Myocyte (in vitro differentiated cells): ENCODE data around the gene MRPL39. TPM values are rescaled to one million over a fixed set of nuclear protein-coding genes. Genes with fewer than 3 reads are reported as not detected.

ENCODE experiments used
- DNase-seq: peaks from one replicate; pipeline ENCODE4 v3.0.0-alpha.2; 2012; ENCODE audit warnings: low read depth
- total RNA-seq: library from RNA; depleted of rRNA; stranded (reverse); fragments of >200 nt; gene quantifications from 2 replicates; pipeline ENCODE4 v1.2.3, GENCODE V29; 2014

MRPL39 gene
- total RNA-seq, 1 donor from 2014 or later: 33.2 TPM

DNA sequence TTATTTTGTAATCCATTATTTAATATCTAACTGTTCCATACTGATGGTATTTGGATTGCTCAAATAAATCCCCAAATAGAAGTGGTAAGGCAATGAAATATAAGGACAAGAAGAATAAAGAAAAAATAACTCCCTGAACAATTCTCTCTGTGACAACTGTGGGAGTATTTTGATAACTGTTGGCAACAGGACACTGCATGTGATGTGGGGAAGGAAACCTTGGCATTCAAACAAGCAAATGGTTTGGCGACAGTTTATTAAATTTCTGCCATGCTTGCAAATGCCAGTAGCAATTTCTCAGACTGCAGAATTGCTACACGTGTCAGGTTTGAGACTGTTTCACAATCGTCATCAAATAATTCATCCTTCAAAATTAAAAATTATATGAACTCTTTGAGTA, 8.6 kb upstream of the MRPL39 start:
- peak; percentile 76 for DNase-seq

DNA sequence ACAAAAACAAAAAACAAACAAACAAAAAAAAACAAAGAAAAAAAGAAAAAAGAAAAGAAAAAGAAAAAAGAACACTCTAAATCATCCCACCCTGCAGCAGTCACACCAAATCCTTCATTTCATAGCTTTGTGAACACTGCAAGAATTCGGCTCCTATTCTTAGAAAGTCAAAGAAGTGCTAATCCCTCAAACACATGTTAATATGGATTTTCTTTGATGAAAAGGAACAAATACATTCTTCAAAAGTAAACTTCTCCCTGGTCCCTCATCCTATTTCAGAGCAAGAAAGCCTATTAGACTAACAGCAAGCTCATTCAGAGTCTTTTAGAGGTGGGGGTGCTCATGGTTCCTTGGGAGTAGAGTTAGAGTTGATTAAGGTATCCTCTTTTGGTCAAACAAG, 7.2 kb upstream of the MRPL39 start:
- no peak for DNase-seq

DNA sequence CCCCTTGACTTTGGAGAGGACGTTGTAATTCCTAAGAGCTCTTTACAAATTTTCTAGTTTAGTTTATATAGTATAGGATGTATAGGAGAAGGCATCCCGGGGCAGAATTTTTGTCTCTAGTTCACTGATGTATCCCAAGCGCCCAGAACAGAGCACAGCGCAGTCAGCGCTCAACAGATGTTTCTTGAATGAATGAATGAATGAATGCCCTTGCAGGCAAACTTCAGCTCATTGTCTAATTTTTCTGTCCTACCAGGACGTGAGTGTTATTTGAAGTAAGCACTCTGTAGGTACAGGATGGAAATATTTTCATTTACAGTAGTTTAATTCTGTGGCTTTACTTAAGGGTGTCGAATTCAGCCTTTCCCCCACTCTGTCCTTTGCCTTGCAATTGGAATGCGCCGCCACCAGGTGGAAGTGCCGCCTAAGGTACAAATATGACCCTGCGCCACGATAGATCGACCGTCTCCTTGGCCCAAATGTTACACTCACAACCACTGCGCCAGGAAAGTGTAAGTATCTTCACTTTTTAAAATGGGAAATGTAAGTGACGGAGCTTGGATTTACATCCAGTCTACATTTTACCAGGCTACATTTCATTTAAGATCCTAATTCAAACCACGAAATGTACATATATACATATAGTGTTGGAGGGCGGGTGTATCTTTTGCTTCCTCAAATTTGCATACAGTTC, 910 bp upstream of the MRPL39 start:
- peak; percentile 85 for DNase-seq

DNA sequence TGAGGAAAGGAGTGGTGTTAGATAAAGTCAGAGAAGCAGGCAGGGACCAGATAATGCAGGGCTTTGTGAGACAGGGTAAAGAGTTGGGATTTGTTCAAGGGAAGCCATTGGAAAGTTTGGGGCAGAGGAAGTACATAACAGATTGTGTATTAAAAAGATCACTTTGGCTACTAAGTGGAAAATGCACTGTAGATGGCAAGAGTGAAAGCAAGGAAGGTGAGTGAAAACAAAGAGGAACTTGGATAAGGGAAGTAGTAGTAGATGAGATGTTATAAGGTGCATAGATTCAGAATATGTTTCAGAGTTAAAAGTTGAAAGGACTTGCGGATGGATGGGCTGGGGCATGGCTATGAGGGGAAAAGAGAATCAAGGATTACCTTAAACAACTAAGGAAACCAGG, 17.4 kb downstream of the MRPL39 start:
- DNase-seq: no peak

DNA sequence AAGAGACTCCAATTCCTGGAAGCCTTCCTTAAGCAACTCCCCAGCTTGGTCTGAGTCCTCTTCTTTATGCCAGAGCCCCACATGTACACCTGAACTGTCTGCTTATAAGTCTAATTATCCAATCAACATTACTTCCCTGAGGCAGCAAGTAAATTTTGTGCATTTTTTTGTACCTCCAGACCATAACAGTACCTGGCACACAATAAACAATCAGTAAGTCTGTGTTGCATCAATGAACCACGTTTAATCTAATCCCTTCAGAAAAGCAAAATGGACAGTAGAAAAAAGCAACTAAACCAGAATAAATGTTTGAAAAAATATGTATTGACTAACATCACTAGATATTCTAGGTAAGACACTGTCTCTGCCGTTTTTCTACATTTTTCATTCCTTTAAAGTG, 20.5 kb downstream of the MRPL39 start:
- no peak for DNase-seq

DNA sequence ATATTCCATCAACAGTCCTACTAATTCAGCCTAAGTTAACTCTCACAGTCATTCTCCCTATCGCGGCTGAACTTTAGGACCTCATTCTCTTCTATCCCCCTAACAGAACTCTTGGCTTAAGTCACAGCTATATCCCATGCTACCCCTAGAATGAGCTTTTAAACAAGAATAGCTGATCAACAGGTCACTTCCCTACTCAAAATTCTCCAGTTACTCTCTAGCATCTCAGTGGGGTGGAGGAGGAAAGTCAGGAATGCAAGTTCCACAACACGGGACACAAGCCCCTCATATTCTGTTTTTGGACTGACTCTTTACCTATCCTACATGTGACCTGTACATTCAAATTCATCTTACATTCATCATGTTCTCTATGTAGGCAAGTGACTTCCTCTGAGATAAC, 21.0 kb downstream of the MRPL39 start:
- no peak for DNase-seq

DNA sequence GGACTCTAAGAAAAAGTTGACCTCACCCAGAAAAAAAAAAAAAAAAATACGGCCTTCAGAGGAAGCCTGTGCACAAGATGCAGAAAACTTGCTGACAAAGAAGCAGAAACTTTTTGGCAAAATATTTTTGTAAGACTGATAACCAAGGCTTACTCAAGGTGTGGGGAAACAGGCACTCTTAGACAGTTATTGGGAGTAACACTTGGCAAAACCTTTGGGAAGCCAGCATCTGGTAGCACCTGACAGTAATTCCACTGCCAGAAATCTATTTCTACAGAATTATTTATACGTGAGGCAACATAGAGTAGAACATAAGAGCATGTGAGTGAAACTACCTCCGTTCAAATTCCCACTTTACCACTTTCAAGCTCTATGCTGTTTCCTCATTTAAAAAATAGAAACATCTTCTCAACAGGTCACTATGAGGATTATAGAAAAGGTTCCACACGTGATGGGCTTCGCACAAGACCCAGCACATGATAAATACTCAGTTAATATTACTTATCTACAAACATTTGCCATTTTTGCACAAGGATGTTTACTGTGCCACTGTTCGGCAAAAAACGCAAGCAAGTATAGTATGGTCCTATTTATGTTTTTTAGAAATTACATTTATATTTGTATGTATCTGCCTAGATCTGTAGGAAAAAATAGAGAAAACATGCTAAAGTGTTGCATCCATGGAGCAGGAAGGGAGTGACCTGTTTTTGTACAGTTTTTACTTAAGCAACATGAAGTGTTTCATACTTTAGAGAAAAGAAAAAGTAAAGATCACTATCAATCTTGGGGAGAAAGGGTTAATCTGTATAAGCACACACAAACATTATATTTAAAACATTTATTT, 22.2 kb downstream of the MRPL39 start:
- DNase-seq: no peak

DNA sequence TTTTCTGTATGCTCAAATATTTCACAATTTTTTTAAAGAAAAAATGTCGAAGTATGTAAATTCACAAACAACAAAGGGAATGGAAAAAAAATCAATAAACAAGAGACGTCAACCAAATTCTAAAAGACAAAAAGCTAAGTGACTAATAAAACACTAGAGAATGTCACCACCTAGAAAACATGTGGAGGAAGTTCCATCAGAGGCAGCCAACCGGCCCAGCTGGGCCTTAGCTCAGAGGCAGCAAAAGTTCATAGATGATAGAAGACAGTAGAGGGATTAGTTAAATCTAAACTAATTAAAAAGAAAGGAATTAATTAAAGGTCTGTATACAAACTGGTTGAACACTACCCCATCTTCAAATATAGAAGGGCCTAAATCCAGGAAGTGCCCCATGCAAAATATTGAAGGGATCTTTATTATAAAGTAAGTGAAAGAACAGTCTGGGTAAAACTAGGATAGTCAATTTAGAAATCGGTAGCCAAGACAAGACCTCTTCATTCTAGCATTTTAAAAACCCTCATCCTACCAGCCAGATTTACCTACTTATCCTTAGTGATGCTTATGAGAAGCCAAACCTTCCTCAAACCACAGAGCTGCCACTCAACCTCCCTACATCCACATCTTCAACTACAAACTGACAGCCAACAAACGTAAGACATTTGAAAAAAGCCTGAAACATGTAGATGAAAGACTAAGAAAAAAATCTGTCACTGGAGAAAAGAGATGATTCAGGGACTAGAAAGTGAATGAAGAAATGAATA, 23.7 kb downstream of the MRPL39 start:
- DNase-seq: no peak

DNA sequence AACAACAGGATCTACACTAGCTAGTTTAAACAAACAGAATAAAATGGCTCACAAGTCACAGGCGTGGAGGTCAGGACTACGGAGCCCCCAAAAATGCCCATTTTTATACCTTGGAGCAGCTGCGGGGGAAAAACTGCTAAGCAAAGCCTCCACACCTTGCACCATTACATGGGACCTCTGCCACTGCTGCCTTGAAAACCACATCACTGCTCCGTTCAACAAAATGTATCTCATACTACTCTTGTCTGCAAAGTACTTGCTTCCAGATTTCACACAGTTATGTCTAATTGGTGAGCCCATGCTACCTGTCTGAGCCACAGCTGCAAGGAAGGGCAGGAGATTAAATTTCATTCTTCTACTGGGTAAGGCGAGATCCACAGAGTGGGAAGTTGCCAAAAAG, 24.4 kb downstream of the MRPL39 start:
- DNase-seq: no peak

DNA sequence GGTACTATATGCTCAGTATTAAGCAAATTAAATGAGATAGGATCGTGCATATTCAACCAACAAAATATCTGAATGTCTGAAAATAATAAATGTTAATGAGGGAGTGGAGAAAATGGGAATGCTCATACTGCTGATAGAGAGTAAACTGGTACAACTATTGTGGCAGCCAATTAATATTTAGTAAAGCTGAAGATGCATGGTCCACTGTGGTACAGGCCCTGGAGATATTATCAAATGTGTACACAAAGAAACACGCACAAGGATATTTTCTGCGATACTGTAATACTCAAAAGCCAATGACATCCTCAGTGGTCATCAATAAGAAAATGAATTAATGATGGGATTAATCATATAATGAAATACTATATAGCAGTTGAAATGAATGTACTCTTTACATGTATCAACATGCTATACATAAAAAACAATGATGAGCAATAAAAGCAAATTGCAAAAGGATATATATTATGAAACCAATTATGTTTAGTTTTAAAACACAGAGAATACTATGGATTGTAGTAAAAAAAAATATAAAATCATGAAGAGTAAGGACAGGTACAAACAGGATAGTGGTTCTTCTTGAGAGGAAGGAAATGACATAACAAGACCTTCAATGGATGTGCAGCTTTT, 25.0 kb downstream of the MRPL39 start:
- DNase-seq: no peak

DNA sequence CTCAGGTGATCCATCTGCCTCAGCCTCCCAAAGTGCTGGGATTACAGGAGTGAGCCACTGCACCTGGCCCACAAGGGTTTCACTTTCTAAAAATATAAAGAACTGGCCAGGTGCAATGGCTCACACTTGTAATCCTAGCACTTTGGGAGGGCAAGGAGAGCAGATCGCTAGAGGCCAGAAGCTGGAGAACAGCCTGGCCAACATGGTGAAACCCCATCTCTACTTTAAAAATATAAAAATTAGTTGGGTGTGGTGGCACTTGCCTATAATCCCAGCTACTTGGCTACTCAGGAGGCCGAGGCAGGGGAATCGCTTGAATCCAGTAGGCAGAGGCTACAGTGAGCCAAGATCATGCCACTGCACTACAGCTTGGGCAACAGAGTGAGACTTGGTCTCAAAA, 25.7 kb downstream of the MRPL39 start:
- DNase-seq: no peak

DNA sequence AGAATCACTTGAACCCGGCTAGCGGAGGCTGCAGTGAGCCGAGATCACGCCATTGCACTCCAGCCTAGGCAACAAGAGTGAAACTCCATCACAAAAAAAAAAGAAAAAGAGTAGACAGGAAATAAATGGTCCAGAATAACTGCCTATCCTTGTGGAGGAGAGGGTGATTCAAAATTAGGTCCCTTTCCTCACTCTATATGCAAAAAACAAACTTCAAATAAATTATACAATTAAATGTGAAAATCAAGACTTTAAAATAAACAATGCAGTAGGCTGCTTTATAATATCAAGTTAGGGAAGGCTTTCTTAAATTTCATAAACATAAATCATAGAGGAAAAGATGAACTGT, 26.4 kb downstream of the MRPL39 start:
- DNase-seq: no peak

DNA sequence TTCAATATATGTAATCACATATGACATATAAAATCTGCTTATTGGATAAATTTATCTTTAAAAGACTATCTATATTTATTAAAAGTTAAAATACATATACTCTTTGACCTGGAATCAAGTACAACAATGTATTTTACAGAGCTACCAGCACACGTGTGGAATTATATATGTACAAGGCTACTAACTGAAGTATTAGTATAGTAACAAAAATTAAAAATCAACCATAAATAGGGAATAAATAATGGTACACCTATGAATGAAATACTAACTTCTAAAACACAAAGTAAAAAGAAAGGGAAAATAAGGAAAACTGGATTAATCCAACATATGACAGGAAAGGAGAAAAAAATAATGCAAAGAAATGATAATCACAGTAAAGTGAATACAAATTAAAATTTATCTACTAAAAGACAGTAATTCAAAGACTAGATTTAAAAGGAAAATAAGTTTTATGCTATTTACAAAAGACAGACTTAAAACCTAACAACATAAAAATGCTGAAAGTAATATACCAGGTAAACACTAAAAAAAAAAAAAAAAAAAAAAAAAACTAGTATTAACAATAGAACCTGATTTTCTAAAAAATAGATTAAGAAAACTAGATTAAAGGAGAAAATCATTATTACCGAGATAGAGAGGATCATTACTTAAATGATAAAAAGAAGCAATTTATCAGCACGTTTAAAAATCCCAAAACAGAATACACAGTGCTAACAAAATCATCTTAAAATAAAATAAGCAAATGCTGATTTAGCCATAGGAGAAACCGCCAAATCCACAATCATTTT, 27.9 kb downstream of the MRPL39 start:
- DNase-seq: no peak

DNA sequence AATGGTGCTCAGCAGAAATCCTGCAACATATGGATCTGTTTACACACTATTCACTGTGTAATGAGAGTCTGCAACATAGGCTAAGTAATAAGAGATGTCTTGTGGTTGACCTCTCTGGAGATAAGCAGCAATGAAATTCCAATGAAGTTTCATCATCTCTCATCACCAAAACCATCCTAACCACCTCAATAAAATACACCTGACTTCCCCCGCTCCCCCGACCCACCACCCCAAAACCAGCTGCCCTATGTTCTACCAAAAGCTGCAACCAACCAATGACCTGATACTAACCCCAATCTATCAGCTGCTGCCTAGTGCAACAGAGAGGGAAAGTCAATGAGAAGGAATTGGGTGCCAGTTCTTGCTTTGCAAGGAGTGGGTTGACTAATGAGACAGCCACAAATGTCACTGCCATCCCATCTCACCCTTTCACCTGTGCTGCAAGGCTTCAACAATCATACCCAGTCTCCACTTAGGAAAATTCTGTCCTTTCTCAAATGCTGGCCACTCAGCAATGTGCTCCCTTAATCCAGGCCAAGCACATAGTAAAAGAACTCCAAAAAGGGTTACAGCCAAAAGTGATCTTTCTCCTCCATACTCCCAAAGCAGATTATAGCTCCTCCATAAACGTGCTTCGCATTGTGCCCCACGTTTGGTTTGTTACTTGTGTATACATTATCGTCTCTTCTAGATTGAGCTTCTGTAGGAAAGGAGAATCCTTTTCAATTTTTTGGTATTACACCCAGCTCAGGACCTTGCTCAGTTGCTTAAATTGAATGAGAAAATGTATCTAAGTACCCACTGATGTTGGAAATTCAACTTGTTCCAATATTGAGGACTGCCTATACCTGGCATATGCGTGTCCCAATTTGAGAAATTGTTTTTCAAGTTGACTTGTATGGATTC, 29.0 kb downstream of the MRPL39 start:
- DNase-seq: no peak

DNA sequence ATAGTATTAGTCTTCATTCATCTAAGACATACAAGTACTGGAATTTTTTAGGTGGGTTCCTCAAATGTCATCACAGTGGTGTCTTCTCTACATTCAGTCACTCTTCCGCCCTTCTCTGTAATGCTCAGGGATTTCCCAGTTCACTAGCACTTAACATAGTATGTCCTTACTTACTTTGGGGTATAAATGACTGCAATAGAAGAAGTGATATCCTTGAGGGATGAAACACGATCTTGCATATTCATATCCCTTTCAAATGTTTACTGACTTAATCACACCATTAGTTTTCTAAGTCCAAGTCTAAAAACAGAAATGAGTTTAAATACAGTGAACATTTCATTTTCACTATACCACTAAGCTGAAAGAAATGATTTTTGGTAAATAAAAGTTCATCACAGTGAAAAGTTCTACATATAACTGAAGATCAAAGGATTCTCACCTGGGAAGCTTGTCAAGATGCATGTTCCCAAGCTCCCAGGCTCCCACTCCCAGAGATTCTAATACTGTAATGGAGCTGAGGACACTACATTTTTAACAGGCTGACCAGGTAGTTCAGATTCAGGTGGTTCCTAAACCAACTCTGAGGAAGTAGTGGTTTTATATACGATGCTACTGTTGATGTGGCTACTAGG, 29.7 kb downstream of the MRPL39 start:
- no peak for DNase-seq

DNA sequence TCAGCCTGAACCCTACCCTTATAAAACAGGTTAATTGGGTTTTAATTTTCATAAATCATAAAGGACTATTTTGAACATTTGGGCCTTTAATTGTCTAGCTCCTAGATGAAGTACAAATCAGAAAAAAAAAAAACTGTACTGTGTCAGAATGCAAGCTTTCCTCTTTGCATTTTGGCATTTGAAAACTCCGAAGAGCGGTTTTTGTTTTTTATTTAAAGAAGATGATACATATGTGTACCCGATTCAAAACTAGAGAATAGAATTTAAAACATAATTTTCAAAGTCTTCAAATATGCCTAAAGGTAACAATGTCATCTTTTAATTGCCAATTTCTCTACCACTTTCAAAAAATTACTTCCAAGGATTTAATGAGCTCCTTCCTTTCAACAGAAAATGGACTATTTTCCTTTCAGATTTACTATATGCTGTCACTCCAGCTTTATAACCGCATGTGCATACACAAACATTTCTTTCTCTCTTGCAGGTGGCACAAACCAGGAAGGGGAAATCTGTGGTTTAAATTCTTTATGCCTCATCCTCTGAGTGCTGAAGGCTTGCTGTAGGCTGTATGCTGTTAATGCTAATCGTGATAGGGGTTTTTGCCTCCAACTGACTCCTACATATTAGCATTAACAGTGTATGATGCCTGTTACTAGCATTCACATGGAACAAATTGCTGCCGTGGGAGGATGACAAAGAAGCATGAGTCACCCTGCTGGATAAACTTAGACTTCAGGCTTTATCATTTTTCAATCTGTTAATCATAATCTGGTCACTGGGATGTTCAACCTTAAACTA, 33.7 kb downstream of the MRPL39 start:
- peak; percentile 58 for DNase-seq

DNA sequence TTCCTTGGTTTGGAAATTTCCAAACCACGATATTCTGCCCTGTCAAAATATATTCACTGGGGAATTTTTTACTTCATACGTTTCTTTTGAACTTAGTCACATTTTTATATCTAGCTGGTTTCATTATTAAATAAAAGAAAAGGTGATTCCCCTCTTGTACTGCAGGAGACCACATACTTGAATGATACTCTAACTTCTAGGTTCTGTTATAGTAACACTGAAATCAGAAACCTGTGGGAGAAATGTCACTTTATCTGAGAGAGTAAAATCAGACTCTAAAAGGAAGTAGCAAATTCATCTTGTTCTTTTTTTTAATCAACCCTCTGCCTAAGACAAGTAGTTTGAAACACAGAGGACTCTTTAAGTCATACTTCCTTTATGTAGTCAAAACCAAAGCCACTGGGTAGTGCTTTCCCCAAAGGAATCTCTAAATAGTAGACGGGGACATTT, 34.4 kb downstream of the MRPL39 start:
- peak; percentile 14 for DNase-seq

DNA sequence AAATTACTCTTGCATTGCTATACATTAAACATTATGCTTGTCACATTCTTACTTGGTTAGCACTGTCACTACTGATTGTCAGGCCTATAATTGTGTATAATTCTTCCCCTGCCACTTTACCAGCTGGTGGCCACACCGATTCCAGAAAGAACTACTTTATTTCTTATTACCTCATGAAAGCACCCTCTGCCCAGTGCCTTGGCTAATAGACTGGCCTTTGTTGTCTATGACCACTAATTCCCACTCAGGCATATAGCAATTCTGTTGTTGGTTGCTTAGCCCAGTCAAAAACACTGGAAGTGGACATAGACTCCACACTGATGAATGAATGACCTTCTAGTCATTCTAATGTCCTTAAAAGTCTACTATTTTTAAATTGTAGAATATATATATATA, 35.6 kb downstream of the MRPL39 start:
- no peak for DNase-seq
